Tibial nerve (tissue), 4 donors: ENCODE data around the gene AMFR. TPM values are rescaled to one million over a fixed set of nuclear protein-coding genes. Genes with fewer than 3 reads are reported as not detected.

Experiments used
- DNase-seq, 2 donors: peaks; one replicate each; pipeline ENCODE4 v3.0.0-alpha.2; 2019; ENCODE audit warnings: low spot score in 2 of 2
- H3K27ac ChIP-seq, 4 donors: fragments of 200-600 bp; sonication (generic) in 3 of 4; one replicate each; pipeline ENCODE4 v1.5.1; 2017 to 2019; ENCODE audit warnings: mild to moderate bottlenecking in 1 of 4
- H3K27me3 ChIP-seq, 2 donors: fragments of 200-600 bp; sonication (generic) in 1 of 2; one replicate each; pipeline versions ENCODE4 v1.5.1 to v1.6.0; 2017 to 2019
- H3K36me3 ChIP-seq, 3 donors: fragments of 200-600 bp; sonication (generic); one replicate each; pipeline ENCODE4 v1.5.1; 2018 to 2019
- H3K4me1 ChIP-seq, 4 donors: fragments of 200-600 bp; sonication (generic) in 3 of 4; one replicate each; pipeline ENCODE4 v1.5.1; 2017 to 2019
- H3K4me3 ChIP-seq, 4 donors: fragments of 200-600 bp; sonication (generic) in 3 of 4; one replicate each; pipeline ENCODE4 v1.5.1; 2017 to 2019; ENCODE audit warnings: mild to moderate bottlenecking in 1 of 4, moderate library complexity in 1 of 4
- H3K9me3 ChIP-seq, 4 donors: fragments of 200-600 bp; sonication (generic) in 3 of 4; one replicate each; pipeline ENCODE4 v1.5.1; 2017 to 2019
- CTCF ChIP-seq, 5 experiments: fragments of 200-600 bp in 3 of 5; fragments of 450-650 bp in 2 of 5; sonication (generic) in 3 of 5; IDR thresholded peaks; one replicate each; pipeline ENCODE4 v1.5.1; 2016 to 2019; ENCODE audit warnings: antibody characterized with exemption in 5 of 5, mild to moderate bottlenecking in 3 of 5, moderate library complexity in 2 of 5
- EP300 ChIP-seq, 2 donors: sonication (generic); formaldehyde crosslinking; IDR thresholded peaks; one replicate each; pipeline ENCODE4 v1.6.1; 2017; ENCODE audit warnings: antibody characterized with exemption in 2 of 2, mild to moderate bottlenecking in 1 of 2
- POLR2A ChIP-seq, 2 donors: fragments of 450-650 bp; IDR thresholded peaks; one replicate each; pipeline ENCODE4 v1.6.1; 2017; ENCODE audit warnings: antibody characterized with exemption in 2 of 2, mild to moderate bottlenecking in 2 of 2, moderate library complexity in 2 of 2
- WGBS, 2 donors: methylation state at CpG; one replicate each; pipeline ENCODE4 v1.1.5; 2018; 5-methylcytosine and 5-hydroxymethylcytosine counted together
- total RNA-seq, 4 donors: library from RNA; depleted of rRNA; stranded (reverse); fragments of >200 nt; gene quantifications; one replicate each; pipeline ENCODE4 v1.1.0, GENCODE V29; 2016

AMFR gene
- total RNA-seq, 4 donors from 2014 or later, result 263 to 334 (median 292) TPM

GRCh38 chr16:56352351-56353053 is 72.8 kb downstream of the AMFR start:
- no peak overlapping the region for H3K27ac ChIP-seq
- TF ChIP-seq CTCF (IDR thresholded peaks at IDR 0.05) (no peak), POLR2A (IDR thresholded peaks at IDR 0.05) (no peak), EP300 (IDR thresholded peaks at IDR 0.05) (no peak)
- no peaks in the 10 kb centered on the region for H3K9me3 ChIP-seq
- H3K27me3 ChIP-seq, result no peaks in the 10 kb centered on the region
- 74 to 89% methylated on average over 3 to 6 of the region's 7 CpGs for WGBS, 2 donors
- no peaks in the 10 kb centered on the region for H3K36me3 ChIP-seq
- no peak overlapping the region for H3K4me3 ChIP-seq
- H3K4me1 ChIP-seq, result peaks cover 0 to 16% (median 5%) of the 10 kb centered on the region in 4 donors
- no peak for DNase-seq

- H3K9me3 ChIP-seq, result no peaks in the 10 kb centered on the region
- DNase-seq, result no peak
- no peak for TF ChIP-seq EP300 (IDR thresholded peaks at IDR 0.05)
- TF ChIP-seq POLR2A (IDR thresholded peaks at IDR 0.05), result no peak
- no peak for TF ChIP-seq CTCF (IDR thresholded peaks at IDR 0.05)
Measured at GRCh38 chr16:56351481-56351880, 73.9 kb downstream of the AMFR start.

GRCh38 chr16:56350491-56351405 is 74.6 kb downstream of the AMFR start:
- no peak overlapping the region for H3K4me3 ChIP-seq
- no peaks in the 10 kb centered on the region for H3K36me3 ChIP-seq
- peaks cover 0 to 3% (median under 1%) of the 10 kb centered on the region in 4 donors for H3K4me1 ChIP-seq
- H3K27ac ChIP-seq, result no peak overlapping the region
- DNase-seq, result no peak
- H3K27me3 ChIP-seq, result no peaks in the 10 kb centered on the region
- H3K9me3 ChIP-seq, result no peaks in the 10 kb centered on the region
- 74 to 83% methylated on average over 18 to 19 of the region's 22 CpGs for WGBS, 2 donors
- no peak for TF ChIP-seq POLR2A (IDR thresholded peaks at IDR 0.05)
- TF ChIP-seq CTCF (IDR thresholded peaks at IDR 0.05), result no peak
- TF ChIP-seq EP300 (IDR thresholded peaks at IDR 0.05), result no peak

More at GRCh38 chr16:56351481-56351880, 73.9 kb downstream of the AMFR start:
- H3K27me3 ChIP-seq, result no peaks in the 10 kb centered on the region
- no peaks in the 10 kb centered on the region for H3K36me3 ChIP-seq
- WGBS, 2 donors, result 89 to 95% methylated on average over 6 of the region's 6 CpGs
- H3K27ac ChIP-seq, result no peak overlapping the region
- no peak overlapping the region for H3K4me3 ChIP-seq
- H3K4me1 ChIP-seq, result peaks cover 0 to 9% (median 5%) of the 10 kb centered on the region in 4 donors

GRCh38 chr16:56349711-56350161 is 75.6 kb downstream of the AMFR start:
- H3K27ac ChIP-seq, result no peak overlapping the region
- no peaks in the 10 kb centered on the region for H3K27me3 ChIP-seq
- no peak for DNase-seq
- no peak overlapping the region for H3K4me3 ChIP-seq
- TF ChIP-seq EP300 (IDR thresholded peaks at IDR 0.05) (no peak), POLR2A (IDR thresholded peaks at IDR 0.05) (no peak), CTCF (IDR thresholded peaks at IDR 0.05) (no peak)
- no peaks in the 10 kb centered on the region for H3K36me3 ChIP-seq
- H3K9me3 ChIP-seq, result no peaks in the 10 kb centered on the region
- no peaks in the 10 kb centered on the region for H3K4me1 ChIP-seq
- WGBS, 2 donors, result 87% methylated on average over 16 of the region's 16 CpGs

- Histone ChIP-seq H3K4me3 (no peak overlapping the region), H3K9me3 (no peaks in the 10 kb centered on the region), H3K27me3 (no peaks in the 10 kb centered on the region), H3K4me1 (no peaks in the 10 kb centered on the region), H3K27ac (no peak overlapping the region), H3K36me3 (no peaks in the 10 kb centered on the region)
- no peak for DNase-seq
- WGBS, 2 donors, result 85 to 94% methylated on average over 2 of the region's 2 CpGs
- TF ChIP-seq EP300 (IDR thresholded peaks at IDR 0.05) (no peak), CTCF (IDR thresholded peaks at IDR 0.05) (no peak), POLR2A (IDR thresholded peaks at IDR 0.05) (no peak)
Measured at GRCh38 chr16:56349086-56349415, 76.3 kb downstream of the AMFR start.
